HG02642 (cell line): ENCODE measurements around the gene ERCC2.
"Not testable (repeated sequence)": the region's sequence is repeated elsewhere in the genome, so short reads cannot be mapped to it uniquely, and the experiment has no call there.

Source experiments
- ATAC-seq: cut with Tn5 transposase; IDR thresholded peaks from one replicate; pipeline ENCODE4 v1.9.1; 2021; ENCODE audit warnings: mild to moderate bottlenecking; ENCODE audit not compliant: unreplicated experiment, poor library complexity

ERCC2 gene

DNA sequence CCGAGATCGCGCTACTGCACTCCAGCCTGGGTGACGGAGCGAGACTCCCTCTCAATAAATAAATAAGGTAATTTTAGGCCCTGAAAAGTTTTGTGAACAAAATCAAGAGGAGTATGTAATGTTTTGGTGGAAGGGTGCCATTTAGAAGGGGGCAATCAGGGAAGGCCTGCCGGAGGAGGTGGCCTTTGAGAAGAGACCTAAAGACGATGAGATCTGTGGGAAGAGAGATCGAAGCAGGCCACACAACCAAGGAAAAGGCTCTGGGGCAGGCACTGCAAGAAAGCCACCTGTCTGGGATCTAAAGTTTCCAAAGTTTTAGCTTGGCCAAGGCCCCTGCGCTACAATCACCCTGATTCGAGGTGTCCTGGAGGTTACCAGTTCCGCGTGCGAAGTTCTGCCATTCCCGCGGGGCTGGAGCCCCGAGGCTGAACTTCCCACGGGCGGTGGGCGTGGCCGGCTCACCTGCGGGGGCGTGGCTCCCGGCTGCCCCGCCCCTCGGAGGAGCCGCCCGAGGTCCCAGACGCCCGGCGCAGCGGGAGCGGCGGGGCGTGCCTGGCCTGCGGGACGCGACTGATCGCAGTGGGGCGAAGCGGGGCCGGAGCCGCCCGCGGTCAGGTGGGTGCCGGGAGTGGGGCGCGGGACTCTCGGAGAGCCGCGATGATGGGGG, 30.0 kb downstream of the ERCC2 start, which contains the start of gene KLC3:
TSS of gene KLC3 (plus strand) at position 519 of the 667 bp plus-strand sequence. CDS start 4,792 bp downstream, outside the sequence.
- ATAC-seq = no peak

GRCh38 chr19:45339629-45340028, 30.7 kb downstream of the ERCC2 start:
- ATAC-seq = no peak

DNA sequence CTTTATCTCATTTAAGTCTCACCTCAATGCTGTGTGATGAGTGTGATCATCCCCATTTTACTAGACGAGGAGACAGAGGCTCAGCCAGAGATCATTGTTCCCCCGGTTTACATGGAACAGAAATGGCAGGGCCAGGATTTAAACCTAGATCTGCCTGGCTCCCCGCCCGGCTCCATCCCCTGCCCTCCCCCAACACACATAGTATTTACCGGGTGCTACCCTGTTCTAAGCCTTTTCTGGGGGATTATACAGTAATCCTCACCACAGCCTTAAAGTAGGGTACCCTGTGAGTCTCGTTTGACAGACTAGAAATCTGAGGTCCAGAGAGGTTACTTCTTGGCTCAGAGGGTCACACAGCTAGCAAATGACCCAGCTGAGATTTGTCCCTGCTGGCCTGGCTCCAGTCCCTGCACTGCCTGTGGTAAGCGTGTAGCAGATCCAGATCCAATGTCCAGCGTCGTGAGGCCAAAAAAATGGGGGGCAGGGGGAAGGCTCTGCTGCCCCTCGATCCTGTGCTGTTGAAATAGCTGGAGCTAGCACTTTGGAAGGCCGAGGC, 33.6 kb downstream of the ERCC2 start:
- ATAC-seq = no peak

DNA sequence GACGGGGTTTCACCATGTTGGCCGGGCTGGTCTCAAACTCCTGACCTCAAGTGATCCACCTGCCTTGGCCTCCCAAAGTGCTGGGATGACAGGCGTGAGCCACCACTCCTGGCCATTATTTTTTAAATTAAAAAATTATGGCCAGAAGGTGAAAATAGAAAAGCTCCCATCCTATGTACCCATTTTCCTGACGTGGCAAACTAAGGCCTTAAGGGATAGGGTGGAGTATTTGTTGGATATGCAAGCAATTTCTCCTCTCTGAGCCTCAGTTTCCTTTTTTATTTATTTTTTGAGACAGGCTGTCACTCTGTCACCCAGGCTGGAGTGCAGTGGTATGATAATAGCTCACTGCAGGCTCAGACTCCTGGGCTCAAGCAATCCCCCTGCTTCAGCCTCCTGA, 35.5 kb downstream of the ERCC2 start:
- ATAC-seq = not testable (repeated sequence)

GRCh38 chr19:45333609-45334303, 36.6 kb downstream of the ERCC2 start:
- ATAC-seq = no peak

DNA sequence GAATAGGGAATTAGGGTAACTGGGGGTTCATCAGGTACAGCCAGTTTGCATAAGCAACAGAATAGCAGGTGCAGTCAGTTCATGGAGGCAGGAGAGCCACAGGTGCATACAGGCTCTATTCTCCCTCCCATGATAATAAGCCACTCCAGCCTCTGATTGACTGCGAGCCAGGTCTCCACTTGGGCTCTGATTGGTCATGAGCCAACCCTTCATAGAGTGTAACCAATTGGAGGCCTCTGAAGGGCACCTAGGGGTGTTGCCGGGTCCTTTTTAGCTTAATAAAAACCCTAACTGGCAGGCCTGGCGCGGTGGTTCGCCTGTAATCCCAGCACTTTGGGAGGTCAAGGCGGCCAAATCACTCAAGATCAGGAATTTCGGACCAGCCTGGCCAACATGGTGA, 39.0 kb downstream of the ERCC2 start:
- no peak for ATAC-seq

- ATAC-seq = no peak
Measured at GRCh38 chr19:45327404-45328143, 42.8 kb downstream of the ERCC2 start.

GRCh38 chr19:45324349-45324907, 45.9 kb downstream of the ERCC2 start:
- ATAC-seq = no peak

DNA sequence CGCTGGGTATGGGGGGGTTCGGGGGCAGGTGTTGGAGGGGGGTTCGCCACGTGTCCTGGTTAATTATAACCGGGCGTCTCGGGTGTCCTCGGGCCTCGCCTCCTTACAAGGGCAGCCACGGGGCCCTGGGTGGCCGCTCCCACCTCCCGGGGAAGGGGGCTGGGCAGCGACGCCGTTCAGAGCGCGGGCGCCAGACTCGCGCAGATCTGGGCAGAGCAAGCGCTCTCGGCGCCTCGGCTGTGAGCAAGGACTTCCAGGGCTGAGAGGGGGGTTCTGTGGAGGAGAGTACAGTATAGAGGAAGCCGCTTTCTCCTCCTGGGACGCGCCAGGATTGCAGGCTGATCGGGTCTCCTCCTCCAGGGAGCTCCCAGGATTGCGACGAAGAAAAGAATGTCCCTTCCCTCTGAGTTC, 46.7 kb downstream of the ERCC2 start:
- no peak for ATAC-seq

GRCh38 chr19:45322744-45323281, 47.6 kb downstream of the ERCC2 start, which contains the start of gene CKM:
Gene CKM, minus strand, starts transcription at chr19:45322875. Its CDS starts 3,162 bp downstream, at chr19:45319713.
- no peak for ATAC-seq

DNA sequence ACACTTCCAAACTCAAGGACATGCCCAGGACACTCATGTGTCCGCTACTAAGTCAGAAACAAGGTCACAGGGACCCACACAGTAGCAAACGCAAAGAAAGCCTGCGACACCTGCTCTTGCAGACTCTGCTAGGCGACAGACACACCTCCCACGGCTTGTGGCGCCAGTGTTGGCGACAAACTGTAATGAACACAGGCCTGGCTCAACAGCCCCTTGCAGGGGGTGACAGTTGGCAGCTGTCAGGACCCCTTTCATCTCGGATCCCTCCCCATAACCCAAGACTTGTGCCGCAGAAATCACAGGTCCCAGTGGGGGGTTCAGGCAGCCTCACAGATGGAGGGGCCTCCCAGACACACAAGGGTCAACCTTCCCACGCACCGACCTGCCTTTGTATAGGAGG, 48.1 kb downstream of the ERCC2 start:
- ATAC-seq = no peak

- no peak for ATAC-seq
Measured at GRCh38 chr19:45321848-45322247, 48.5 kb downstream of the ERCC2 start.

GRCh38 chr19:45320997-45321775, 49.2 kb downstream of the ERCC2 start:
- no peak for ATAC-seq

GRCh38 chr19:45315304-45315703, 55.1 kb downstream of the ERCC2 start:
- ATAC-seq = no peak

DNA sequence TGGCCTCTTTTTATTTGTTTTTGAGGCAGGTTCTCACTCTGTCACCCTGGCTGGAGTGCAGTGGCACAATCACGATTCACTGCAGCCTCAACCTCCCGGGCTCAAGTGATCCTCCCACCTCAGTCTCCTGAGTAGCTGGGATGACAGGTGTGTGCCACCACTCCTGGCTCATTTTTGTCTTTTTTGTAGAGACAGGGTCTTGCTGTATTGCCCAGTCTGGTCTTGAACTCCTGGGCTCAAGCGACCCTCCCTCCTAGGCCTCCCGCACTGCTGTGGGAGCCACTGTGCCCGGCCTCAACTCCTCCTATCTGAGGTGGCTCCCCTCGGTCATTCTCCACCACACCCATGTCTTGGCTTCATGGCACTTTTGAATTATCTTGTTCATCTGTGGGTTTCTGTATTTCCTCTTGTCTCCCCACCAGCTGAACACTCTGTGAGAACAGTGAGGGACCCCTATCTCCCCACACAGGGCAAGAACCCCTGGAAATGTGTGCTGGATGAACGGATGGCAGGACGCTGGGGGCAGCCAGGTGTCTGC, 55.6 kb downstream of the ERCC2 start:
- ATAC-seq = no peak

DNA sequence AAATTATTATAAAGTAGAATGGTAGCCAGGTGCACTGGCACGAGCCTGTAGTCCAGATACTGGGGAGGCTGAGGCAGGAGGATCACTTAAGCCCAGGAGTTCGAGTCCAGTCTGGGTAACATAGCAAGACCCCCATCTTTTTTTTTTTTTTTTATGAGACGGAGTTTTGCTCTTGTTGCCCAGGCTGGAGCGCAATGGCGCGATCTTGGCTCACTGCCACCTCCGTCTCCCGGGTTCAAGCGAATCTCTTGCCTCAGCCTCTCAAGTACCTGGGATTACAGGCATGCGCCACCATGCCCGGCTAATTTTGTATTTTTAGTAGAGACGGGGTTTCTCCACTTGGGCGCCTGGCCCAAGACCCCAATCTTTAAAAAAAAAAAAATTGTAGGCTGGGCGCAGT, 58.1 kb downstream of the ERCC2 start:
- ATAC-seq = not testable (repeated sequence)

GRCh38 chr19:45311621-45312020, 58.8 kb downstream of the ERCC2 start:
- no peak for ATAC-seq

DNA sequence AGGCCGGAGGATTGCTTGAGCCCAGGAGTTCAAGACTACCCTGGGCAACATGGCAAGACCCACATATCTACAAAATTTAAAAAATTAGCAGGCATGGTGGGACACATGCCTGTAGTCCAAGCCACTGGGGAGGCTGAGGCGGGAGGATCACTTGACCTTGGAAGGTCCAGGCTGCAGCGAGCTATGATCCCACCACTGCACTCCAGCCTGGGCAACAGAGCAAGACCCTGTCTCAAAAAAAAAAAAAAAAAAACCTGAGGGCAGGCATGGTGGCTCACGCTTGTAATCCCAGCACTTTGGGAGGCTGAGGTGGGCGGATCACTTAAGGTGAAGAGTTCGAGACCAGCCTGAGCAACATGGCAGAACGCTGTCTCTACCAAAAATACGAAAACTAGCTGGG, 61.1 kb downstream of the ERCC2 start:
- ATAC-seq = not testable (repeated sequence)

GRCh38 chr19:45307361-45307760, 63.0 kb downstream of the ERCC2 start:
- no peak for ATAC-seq
